Upper lobe of left lung (tissue), 6 donors: Measurements from ENCODE around the gene IFI27. TPM values are rescaled to one million over a fixed set of nuclear protein-coding genes. Genes with fewer than 3 reads are reported as not detected.

ENCODE experiments used
- ATAC-seq, 2 donors: fragments of 200-7000 bp; cut with Tn5 transposase; one replicate each; pipeline ENCODE4 v1.9.1; 2022; ENCODE audit warnings: mild to moderate bottlenecking in 2 of 2, moderate library complexity in 2 of 2; ENCODE audit not compliant: low FRiP score in 2 of 2
- DNase-seq, 2 donors: peaks; one replicate each; pipeline ENCODE4 v3.0.0-alpha.2; 2019 to 2020
- H3K27ac ChIP-seq, 4 donors: fragments of 200-600 bp; sonication (generic); one replicate each; pipeline ENCODE4 v1.5.1; 2016 to 2019
- H3K27me3 ChIP-seq, 4 donors: fragments of 200-600 bp; sonication (generic); one replicate each; pipeline ENCODE4 v1.5.1; 2017 to 2019
- H3K36me3 ChIP-seq, 4 donors: fragments of 200-600 bp; sonication (generic); one replicate each; pipeline ENCODE4 v1.5.1; 2016 to 2019
- H3K4me1 ChIP-seq, 4 donors: fragments of 200-600 bp; sonication (generic); one replicate each; pipeline ENCODE4 v1.5.1; 2018 to 2019
- H3K4me3 ChIP-seq, 4 donors: fragments of 200-600 bp; sonication (generic); one replicate each; pipeline ENCODE4 v1.5.1; 2017 to 2019; ENCODE audit warnings: mild to moderate bottlenecking in 2 of 4, moderate library complexity in 1 of 4
- H3K9me3 ChIP-seq, 4 donors: fragments of 200-600 bp; sonication (generic); one replicate each; pipeline ENCODE4 v1.5.1; 2018 to 2019
- CTCF ChIP-seq, 6 experiments: fragments of 450-650 bp in 4 of 6; fragments of 200-600 bp in 2 of 6; sonication (generic) in 2 of 6; IDR thresholded peaks; one replicate each; pipeline ENCODE4 v1.5.1; 2016 to 2019; ENCODE audit warnings: antibody characterized with exemption in 6 of 6
- EP300 ChIP-seq, 4 donors: sonication (generic); formaldehyde crosslinking; IDR thresholded peaks; one replicate each; pipeline ENCODE4 v1.5.1; 2017; ENCODE audit warnings: antibody characterized with exemption in 4 of 4, control low read depth in 2 of 4
- POLR2A ChIP-seq, 4 donors: fragments of 450-650 bp; IDR thresholded peaks; one replicate each; pipeline ENCODE4 v1.5.1; 2016 to 2017; ENCODE audit warnings: antibody characterized with exemption in 4 of 4, mild to moderate bottlenecking in 2 of 4
- POLR2AphosphoS5 ChIP-seq, 2 donors: sonication (generic); formaldehyde crosslinking; IDR thresholded peaks; one replicate each; pipeline ENCODE4 v1.5.1; 2017; ENCODE audit warnings: antibody characterized with exemption in 2 of 2
- WGBS, 2 donors: methylation state at CpG; one replicate each; pipeline ENCODE4 v1.1.5; 2017 to 2018; 5-methylcytosine and 5-hydroxymethylcytosine counted together
- total RNA-seq, 6 donors: library from RNA; depleted of rRNA in 4 of 6; stranded (reverse); fragments of >200 nt in 4 of 6; gene quantifications; one replicate each; pipeline versions ENCODE4 v1.1.0 to v1.2.1, GENCODE V29; 2016 to 2021
- donor health status: DM: no; HTN: no; CAD: no; lungs with moderate emphysema.
- donor health status: DM: no; HTN: yes; CAD: no; lungs with severe emphysema.

Gene IFI27
- total RNA-seq, 6 donors from 2014 or later = 210 to 729 (median 328) TPM

- Histone ChIP-seq H3K36me3 (no peaks in the 10 kb centered on the region), H3K4me3 (no peak overlapping the region), H3K27me3 (no peaks in the 10 kb centered on the region), H3K4me1 (peaks cover 7 to 20% (median 15%) of the 10 kb centered on the region in 4 donors), H3K9me3 (no peaks in the 10 kb centered on the region), H3K27ac (no peak overlapping the region)
- no peak for ATAC-seq
- DNase-seq = no peak
- TF ChIP-seq CTCF (IDR thresholded peaks at IDR 0.05) = no peak
- TF ChIP-seq POLR2AphosphoS5 (IDR thresholded peaks at IDR 0.05) = no peak
- TF ChIP-seq POLR2A (IDR thresholded peaks at IDR 0.05) = no peak
- TF ChIP-seq EP300 (IDR thresholded peaks at IDR 0.05) = no peak
- 87 to 88% methylated on average over 6 of the region's 6 CpGs for WGBS, 2 donors
Observed at GRCh38 chr14:94125659-94126418, 15.3 kb downstream of the IFI27 start.

- DNase-seq = no peak
- WGBS, 2 donors = 76 to 89% methylated on average over 1 of the region's 1 CpG
- H3K4me3 ChIP-seq = no peak overlapping the region
- no peaks in the 10 kb centered on the region for H3K36me3 ChIP-seq
- no peak overlapping the region for H3K27ac ChIP-seq
- TF ChIP-seq EP300 (IDR thresholded peaks at IDR 0.05) (no peak), POLR2A (IDR thresholded peaks at IDR 0.05) (no peak), POLR2AphosphoS5 (IDR thresholded peaks at IDR 0.05) (no peak), CTCF (IDR thresholded peaks at IDR 0.05) (no peak)
- no peaks in the 10 kb centered on the region for H3K9me3 ChIP-seq
- peaks cover 7 to 20% (median 13%) of the 10 kb centered on the region in 4 donors for H3K4me1 ChIP-seq
- no peak for ATAC-seq
- no peaks in the 10 kb centered on the region for H3K27me3 ChIP-seq
Observed at GRCh38 chr14:94126419-94126677, 15.8 kb downstream of the IFI27 start.

- TF ChIP-seq POLR2AphosphoS5 (IDR thresholded peaks at IDR 0.05) = no peak
- TF ChIP-seq POLR2A (IDR thresholded peaks at IDR 0.05) = no peak
- no peak for TF ChIP-seq CTCF (IDR thresholded peaks at IDR 0.05)
- TF ChIP-seq EP300 (IDR thresholded peaks at IDR 0.05) = no peak
- no peak for DNase-seq
- WGBS, 2 donors = 74 to 78% methylated on average over 5 of the region's 5 CpGs
Observed at GRCh38 chr14:94126800-94127199, 16.3 kb downstream of the IFI27 start.

GRCh38 chr14:94127330-94127729, 16.8 kb downstream of the IFI27 start:
- Histone ChIP-seq H3K36me3 (no peaks in the 10 kb centered on the region), H3K4me3 (no peak overlapping the region), H3K9me3 (no peaks in the 10 kb centered on the region), H3K27me3 (no peaks in the 10 kb centered on the region), H3K4me1 (peaks cover 7 to 20% (median 12%) of the 10 kb centered on the region in 4 donors), H3K27ac (no peak overlapping the region)
- DNase-seq (no peak), ATAC-seq (no peak)
- TF ChIP-seq EP300 (IDR thresholded peaks at IDR 0.05) (no peak), CTCF (IDR thresholded peaks at IDR 0.05) (no peak), POLR2AphosphoS5 (IDR thresholded peaks at IDR 0.05) (no peak), POLR2A (IDR thresholded peaks at IDR 0.05) (no peak)
- WGBS, 2 donors = 91 to 96% methylated on average over 6 of the region's 6 CpGs

More at GRCh38 chr14:94126800-94127199, 16.3 kb downstream of the IFI27 start:
- Histone ChIP-seq H3K9me3 (no peaks in the 10 kb centered on the region), H3K36me3 (no peaks in the 10 kb centered on the region), H3K4me1 (peaks cover 7 to 20% (median 12%) of the 10 kb centered on the region in 4 donors), H3K4me3 (no peak overlapping the region), H3K27me3 (no peaks in the 10 kb centered on the region), H3K27ac (no peak overlapping the region)
- ATAC-seq = no peak
